SJCRH30 (cell line): ENCODE results near the gene AGPAT3. TPM values are rescaled to one million over a fixed set of nuclear protein-coding genes. Genes with fewer than 3 reads are reported as not detected.

Experiments used
- DNase-seq, 2 experiments: peaks; one replicate each; pipeline ENCODE4 v3.0.0-alpha.2; 2015 to 2020
- H3K27ac ChIP-seq: fragments of 250-450 bp; sonication (Bioruptor Pico); 2 replicates; pipeline ENCODE4 v1.5.1; 2020; ENCODE audit warnings: mild to moderate bottlenecking, moderate library complexity
- H3K27me3 ChIP-seq: fragments of 250-450 bp; sonication (Bioruptor Pico); 2 replicates; pipeline ENCODE4 v1.5.1; 2020; ENCODE audit warnings: mild to moderate bottlenecking, moderate library complexity
- H3K36me3 ChIP-seq: fragments of 250-450 bp; sonication (Bioruptor Pico); 2 replicates; pipeline ENCODE4 v1.5.1; 2020; ENCODE audit warnings: mild to moderate bottlenecking, moderate library complexity
- H3K4me1 ChIP-seq: fragments of 250-450 bp; sonication (Bioruptor Pico); 2 replicates; pipeline ENCODE4 v1.5.1; 2020; ENCODE audit warnings: mild to moderate bottlenecking, moderate library complexity
- H3K4me3 ChIP-seq: fragments of 250-450 bp; sonication (Bioruptor Pico); 2 replicates; pipeline ENCODE4 v1.5.1; 2020; ENCODE audit warnings: mild to moderate bottlenecking, moderate library complexity
- H3K9me3 ChIP-seq: fragments of 250-450 bp; sonication (Bioruptor Pico); replicated peaks from 2 replicates; pipeline ENCODE4 v1.5.1; 2020; ENCODE audit warnings: mild to moderate bottlenecking, moderate library complexity
- total RNA-seq: library from RNA; depleted of rRNA; stranded (reverse); fragments of >200 nt; shearing (Covaris generic); gene quantifications from 2 replicates; pipeline ENCODE4 v1.2.3, GENCODE V29; 2014

AGPAT3 gene
- total RNA-seq, 1 experiment from 2014 or later, result 18.3 TPM

DNA sequence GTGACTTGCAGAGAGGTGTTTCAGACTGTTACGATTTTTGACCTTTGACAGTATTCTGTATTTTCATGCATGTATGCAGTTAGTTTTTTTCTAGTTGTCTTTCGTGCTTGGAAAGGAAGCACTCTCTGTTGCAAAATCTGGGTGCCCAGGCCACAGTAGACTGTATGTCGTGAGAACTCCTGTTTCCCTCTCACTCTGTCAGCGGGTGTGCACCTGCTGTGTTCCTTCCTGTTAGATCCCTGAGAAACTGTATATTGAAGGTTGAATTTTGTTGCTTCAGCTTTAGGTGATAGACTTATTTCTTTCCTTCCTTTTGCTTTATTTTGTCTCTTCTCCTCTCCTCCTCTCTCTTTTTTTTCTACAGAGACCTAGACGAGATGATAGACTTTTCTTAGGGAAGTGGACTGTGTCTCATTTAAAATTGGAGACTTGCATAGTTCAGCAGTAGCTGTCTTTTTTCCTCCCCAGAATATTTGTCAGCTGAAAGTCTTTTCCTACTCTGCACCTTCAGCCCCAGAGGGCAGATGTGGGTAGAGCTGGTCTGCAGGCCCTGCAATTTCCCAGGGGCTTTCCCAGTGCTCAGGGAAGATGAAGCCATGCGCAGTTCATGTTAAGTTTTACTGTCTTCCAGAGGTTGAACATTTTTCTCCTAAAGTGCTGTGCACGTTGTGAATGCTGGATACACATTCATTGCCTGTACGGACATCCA lies 148.5 kb downstream of the AGPAT3 start:
- DNase-seq, result peak in 1 of 2 experiments; percentile 41
- Histone ChIP-seq H3K4me3 (peak overlapping the region; percentile 89), H3K27ac (no peak overlapping the region), H3K9me3 (no peaks in the 10 kb centered on the region), H3K27me3 (no peaks in the 10 kb centered on the region), H3K4me1 (peaks cover 24% of the 10 kb centered on the region), H3K36me3 (peaks cover 2% of the 10 kb centered on the region; the same call in 1 of the 2 replicates)

DNA sequence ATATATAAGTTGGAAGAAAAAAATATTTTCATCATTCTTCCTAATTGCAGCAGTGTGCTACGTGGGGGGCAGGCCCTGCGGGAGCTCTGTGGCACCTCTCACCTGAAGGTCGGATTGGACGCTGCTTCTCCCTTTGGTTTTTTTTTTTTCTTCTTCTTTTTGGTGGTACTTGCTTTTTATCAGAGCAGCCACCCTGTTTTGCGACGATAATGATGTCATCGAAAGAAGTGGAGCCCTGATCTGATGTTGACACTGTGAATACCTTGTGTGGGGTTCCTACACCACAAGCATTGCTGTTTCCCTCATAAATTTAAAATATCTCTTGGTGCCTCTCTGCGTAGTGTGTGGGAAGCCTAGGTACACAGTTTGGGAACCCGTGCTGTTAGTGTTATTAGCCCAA lies 152.6 kb downstream of the AGPAT3 start:
- Histone ChIP-seq H3K4me1 (peaks cover 16% of the 10 kb centered on the region), H3K36me3 (peaks cover 2% of the 10 kb centered on the region; the same call in 1 of the 2 replicates), H3K27ac (no peak overlapping the region), H3K27me3 (no peaks in the 10 kb centered on the region), H3K4me3 (no peak overlapping the region), H3K9me3 (no peaks in the 10 kb centered on the region)
- DNase-seq, result no peak

DNA sequence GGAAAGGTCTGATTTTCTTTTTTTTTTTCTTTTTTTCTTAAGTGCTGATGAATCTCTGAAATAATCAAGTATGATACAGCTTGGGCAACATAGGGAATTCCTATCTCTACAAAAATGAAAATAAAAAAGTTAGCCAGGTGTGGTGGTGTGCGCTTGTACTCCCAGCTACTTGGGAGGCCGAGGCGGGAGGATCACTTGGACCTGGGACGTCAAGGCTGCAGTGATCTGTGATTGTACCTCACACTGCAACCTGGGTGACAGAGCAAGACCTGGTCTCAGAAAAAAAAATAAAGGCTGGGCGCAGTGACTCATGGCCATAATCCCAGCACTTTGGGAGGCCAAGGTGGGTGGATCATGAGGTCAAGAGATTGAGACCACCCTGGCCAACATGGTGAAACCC lies 153.1 kb downstream of the AGPAT3 start:
- Histone ChIP-seq H3K36me3 (peaks cover 2% of the 10 kb centered on the region; the same call in 1 of the 2 replicates), H3K27me3 (no peaks in the 10 kb centered on the region), H3K9me3 (no peaks in the 10 kb centered on the region), H3K27ac (no peak overlapping the region), H3K4me3 (no peak overlapping the region), H3K4me1 (peaks cover 15% of the 10 kb centered on the region)
- no peak for DNase-seq

DNA sequence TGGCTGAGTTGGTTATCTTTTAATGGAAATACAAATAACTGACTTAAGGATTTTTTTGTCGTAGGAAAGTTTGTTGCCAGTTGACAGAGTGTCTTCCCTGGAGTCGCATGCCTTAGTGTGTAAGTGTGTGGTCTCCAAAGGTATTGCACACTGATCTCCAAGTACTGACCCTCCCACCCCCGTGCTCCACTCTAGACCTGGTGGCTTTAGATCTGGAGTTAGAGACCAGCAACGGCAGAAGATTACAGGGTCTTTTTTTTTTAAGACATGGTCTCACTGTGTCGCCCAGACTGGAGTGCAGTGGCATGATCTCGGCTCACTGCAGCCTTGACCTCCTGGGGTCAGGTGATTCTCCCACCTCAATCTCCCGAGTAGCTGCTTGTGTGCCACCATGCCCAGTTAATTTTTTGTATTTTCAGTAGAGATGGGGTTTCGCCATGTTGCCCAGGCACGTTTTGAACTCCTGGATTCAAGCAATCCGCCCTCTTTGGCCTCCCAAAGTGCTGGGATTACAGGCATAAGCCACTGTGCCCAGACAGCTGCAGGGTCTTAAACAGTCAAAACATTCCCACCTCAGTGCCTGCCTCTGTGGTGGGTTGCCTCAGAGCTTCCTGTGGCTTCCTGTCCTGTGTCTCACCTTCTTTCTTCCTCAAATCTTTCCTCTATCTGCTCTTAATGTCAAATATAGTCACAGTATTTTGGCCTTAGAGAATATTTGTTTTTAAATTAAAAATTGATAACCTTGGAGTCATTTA lies 154.0 kb downstream of the AGPAT3 start:
- peaks cover 10% of the 10 kb centered on the region for H3K4me1 ChIP-seq
- H3K27me3 ChIP-seq, result no peaks in the 10 kb centered on the region
- no peak overlapping the region for H3K4me3 ChIP-seq
- H3K27ac ChIP-seq, result no peak overlapping the region
- no peaks in the 10 kb centered on the region for H3K9me3 ChIP-seq
- peak in 1 of 2 experiments; percentile 54 for DNase-seq
- peaks cover 2% of the 10 kb centered on the region; the same call in 1 of the 2 replicates for H3K36me3 ChIP-seq

DNA sequence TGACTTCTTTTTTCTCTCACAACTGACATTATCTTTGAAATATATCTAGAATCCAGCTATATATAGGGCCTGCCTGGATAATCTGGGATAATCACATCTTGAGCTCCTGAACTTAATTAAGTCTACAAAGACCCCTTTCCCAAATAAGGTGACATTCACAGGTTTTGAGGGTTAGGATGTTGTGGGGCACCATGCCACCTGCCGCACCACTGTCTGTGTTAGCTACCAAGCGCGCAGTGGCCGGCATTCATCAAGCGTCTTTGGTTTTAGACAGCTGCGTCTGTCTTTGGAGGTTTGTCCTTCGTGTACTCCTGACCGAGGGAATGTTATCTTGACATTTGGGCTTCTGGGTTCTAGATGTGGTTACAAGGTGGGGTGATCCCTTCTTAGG lies 154.5 kb downstream of the AGPAT3 start:
- Histone ChIP-seq H3K27ac (no peak overlapping the region), H3K9me3 (no peaks in the 10 kb centered on the region), H3K4me3 (no peak overlapping the region), H3K27me3 (no peaks in the 10 kb centered on the region), H3K36me3 (peaks cover 2% of the 10 kb centered on the region; the same call in 1 of the 2 replicates), H3K4me1 (peaks cover 10% of the 10 kb centered on the region)
- no peak for DNase-seq

DNA sequence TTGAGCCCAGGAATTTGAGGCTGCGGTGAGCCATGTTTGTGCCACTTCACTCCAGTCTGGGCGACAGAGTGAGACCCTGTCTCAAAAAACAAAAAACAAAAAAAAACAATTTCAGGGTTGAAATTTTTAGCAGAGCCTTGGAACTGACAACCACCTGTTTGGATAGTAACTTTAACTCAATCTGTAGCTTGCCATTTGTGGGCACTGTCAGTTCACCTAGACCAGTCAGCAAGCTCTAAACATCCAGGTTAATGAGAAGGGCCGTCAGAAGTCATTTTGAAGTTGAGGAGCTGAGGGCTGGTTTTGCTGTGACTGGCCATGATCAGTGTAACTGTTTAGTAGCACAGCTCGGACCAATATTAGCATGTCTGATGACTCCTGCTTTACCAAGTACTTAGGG lies 155.5 kb downstream of the AGPAT3 start:
- H3K4me3 ChIP-seq, result no peak overlapping the region
- H3K9me3 ChIP-seq, result no peaks in the 10 kb centered on the region
- no peak for DNase-seq
- no peaks in the 10 kb centered on the region for H3K36me3 ChIP-seq
- H3K27ac ChIP-seq, result no peak overlapping the region
- H3K4me1 ChIP-seq, result peaks cover 10% of the 10 kb centered on the region
- no peaks in the 10 kb centered on the region for H3K27me3 ChIP-seq

DNA sequence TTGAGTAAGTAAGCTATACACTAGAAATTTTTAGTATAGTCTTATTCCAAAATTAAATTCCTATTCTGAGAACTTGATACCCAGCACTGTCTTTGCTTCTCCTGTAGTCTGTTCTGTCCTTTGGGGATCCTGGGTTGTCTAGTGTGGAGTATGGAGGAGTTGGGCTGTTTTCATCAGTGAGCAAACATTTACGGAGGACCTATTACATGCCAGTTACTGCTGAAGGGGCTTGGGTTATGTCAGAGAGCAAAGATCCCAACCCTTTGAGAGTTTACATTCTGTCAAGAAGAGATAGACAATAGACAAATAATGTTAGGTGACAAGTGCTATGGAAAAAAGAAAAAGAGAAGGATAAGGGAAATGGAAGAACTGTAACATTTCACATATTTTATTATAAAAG lies 156.0 kb downstream of the AGPAT3 start:
- Histone ChIP-seq H3K4me1 (peaks cover 10% of the 10 kb centered on the region), H3K36me3 (no peaks in the 10 kb centered on the region), H3K27ac (no peak overlapping the region), H3K9me3 (no peaks in the 10 kb centered on the region), H3K4me3 (no peak overlapping the region), H3K27me3 (no peaks in the 10 kb centered on the region)
- DNase-seq, result no peak

DNA sequence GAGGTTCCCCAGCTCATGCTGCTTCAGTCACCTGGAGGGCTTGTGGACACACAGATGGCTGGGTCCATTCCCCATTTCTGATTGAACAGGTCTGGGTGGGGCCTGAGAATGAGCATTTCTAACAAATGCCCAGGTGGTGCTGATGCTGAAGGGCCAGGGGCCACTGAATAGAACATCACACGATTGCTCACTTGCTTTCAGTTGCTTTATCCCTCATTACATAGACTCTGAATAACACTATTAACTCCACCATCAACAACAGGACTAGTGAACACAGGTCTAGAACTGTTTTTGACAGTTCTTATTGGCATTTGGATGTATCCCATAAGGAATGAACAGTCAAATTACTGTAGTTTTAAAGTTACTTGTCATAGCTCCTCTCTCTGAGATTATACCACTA lies 159.2 kb downstream of the AGPAT3 start:
- Histone ChIP-seq H3K27me3 (no peaks in the 10 kb centered on the region), H3K9me3 (no peaks in the 10 kb centered on the region), H3K4me1 (peaks cover 5% of the 10 kb centered on the region), H3K36me3 (no peaks in the 10 kb centered on the region), H3K27ac (no peak overlapping the region), H3K4me3 (no peak overlapping the region)
- no peak for DNase-seq

DNA sequence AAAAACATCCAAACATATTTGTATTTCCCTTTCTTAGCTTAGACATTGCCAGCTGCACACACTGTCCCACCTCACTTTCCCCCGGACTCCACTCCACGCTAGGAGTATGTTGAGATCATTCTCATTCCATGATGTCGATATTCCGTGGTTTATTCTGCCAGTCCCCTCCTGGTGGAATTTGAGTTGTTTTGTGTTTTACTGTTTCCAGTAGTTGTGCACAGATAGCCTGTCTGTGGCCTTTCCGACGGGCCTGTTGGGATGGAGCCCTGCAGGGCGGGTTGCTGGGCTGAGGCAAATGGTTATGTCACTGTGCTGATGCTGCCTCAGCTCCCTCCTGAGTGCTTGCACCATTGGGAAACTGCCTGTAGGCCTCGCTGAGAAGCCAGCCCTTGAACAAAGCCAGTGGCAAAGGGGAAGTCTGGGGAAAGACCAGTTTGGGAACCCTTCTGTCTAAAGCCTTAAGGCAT lies 159.9 kb downstream of the AGPAT3 start:
- no peak for DNase-seq
- Histone ChIP-seq H3K36me3 (no peaks in the 10 kb centered on the region), H3K4me3 (no peak overlapping the region), H3K9me3 (no peaks in the 10 kb centered on the region), H3K27me3 (no peaks in the 10 kb centered on the region), H3K4me1 (no peaks in the 10 kb centered on the region; the same call in 1 of the 2 replicates), H3K27ac (no peak overlapping the region)

DNA sequence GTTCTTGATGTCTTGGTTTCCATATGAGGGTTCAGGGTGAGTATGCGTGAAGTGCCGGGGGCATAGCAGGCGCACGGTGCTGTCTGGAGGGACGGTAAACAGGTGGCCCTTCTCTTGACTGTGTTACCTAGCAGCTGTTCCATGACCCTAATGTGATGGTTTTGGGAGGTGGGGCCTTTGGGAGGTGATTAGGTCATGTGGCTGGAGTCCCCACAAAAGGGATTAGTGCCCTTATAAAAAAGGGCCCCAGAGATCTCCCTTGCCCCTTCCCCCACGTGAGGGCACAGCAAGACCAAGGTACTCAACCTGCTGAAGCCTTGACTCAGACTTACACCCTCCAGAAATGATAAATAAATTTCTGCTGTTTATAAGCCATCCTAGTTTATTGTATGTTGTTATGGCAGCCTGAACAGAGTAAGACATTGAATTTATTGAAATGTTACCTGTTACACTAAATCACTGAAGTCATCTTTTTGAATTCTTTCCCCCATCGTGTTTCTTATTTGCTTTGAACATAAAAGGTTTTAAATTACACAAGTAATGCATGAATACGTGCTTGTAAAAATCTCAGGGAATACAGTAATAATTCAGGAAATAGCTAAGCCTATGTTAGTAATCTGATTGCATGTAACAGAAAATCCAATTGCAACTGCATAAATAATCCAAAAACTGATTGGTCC lies 162.7 kb downstream of the AGPAT3 start:
- no peaks in the 10 kb centered on the region for H3K9me3 ChIP-seq
- H3K4me3 ChIP-seq, result no peak overlapping the region
- H3K27me3 ChIP-seq, result no peaks in the 10 kb centered on the region
- no peaks in the 10 kb centered on the region for H3K4me1 ChIP-seq
- H3K36me3 ChIP-seq, result peaks cover 3% of the 10 kb centered on the region; the same call in 1 of the 2 replicates
- DNase-seq, result no peak
- no peak overlapping the region for H3K27ac ChIP-seq

DNA sequence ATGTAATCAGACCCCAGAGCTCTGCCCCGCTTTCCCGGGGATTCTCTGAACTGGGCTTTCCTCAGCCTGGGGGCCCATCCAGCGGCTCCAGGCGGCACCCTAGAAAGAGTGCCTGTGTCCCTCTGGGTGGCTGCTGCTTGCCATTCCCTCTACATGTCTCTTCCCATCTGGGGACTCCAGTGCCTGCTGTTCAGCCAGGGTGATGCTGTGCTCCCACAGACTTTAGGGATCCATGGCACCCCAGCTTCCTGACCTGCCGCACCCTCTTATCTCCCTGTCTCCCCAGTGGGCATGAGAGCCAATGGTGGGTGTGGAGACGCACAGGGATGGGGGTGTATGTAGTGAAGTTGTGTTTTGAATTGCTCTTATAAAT lies 163.2 kb downstream of the AGPAT3 start:
- Histone ChIP-seq H3K9me3 (no peaks in the 10 kb centered on the region), H3K36me3 (peaks cover 8% of the 10 kb centered on the region; the same call in 1 of the 2 replicates), H3K27ac (no peak overlapping the region), H3K4me1 (no peaks in the 10 kb centered on the region), H3K27me3 (no peaks in the 10 kb centered on the region), H3K4me3 (no peak overlapping the region)
- DNase-seq, result no peak

DNA sequence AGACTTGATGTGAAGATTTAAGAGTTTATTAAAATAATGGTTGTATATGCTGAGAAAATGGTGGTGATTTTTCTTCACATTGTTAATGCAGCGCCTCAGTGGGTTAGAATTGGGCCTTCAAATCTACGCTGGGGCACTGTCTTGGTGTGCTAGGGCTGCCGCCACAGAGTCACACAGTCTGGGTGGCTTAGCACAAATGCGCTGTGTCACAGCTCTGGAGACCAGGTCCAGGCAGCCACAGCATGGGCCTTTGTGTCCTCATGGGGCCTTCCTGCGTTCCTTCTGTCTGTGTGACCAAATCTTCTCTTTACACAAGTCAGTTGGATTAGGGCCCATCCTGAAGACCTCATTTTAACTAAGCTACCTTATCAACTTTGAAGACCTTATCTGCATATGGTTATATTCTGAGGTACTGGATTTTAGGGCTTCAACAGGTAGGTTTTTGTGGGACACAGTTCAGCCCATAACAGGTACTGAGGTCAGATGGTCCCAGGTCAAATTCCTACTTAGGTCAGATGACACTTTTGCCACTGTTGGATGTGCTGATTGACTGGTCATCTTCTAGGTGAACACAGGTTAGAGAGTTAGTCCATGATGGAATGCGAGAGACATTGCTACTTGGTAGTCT lies 164.6 kb downstream of the AGPAT3 start:
- H3K9me3 ChIP-seq, result no peaks in the 10 kb centered on the region
- H3K4me1 ChIP-seq, result no peaks in the 10 kb centered on the region
- H3K4me3 ChIP-seq, result no peak overlapping the region
- no peaks in the 10 kb centered on the region for H3K27me3 ChIP-seq
- no peak overlapping the region for H3K27ac ChIP-seq
- DNase-seq, result no peak
- peaks cover 17% of the 10 kb centered on the region; the same call in 1 of the 2 replicates for H3K36me3 ChIP-seq

DNA sequence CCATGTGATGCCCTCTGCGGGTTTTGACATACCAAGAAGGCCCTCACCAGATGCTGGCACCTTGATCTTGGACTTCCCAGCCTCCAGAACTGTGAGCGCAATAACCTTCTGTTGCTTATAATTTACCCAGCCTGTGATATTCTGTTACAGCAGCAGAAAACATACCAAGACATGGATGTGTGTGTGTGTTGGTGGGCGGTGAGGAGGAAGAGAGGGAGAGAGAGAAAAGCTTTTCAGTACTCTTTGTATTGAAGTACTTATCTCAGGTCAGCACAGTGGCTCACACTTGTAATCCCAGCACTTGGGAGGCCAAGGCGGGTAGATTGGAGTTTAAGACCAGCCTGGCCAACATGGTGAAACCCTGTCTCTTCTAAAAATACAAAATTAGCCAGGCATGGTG lies 170.2 kb downstream of the AGPAT3 start:
- Histone ChIP-seq H3K27ac (no peak overlapping the region), H3K9me3 (no peaks in the 10 kb centered on the region), H3K36me3 (peaks cover 32% of the 10 kb centered on the region; the same call in 1 of the 2 replicates), H3K27me3 (no peaks in the 10 kb centered on the region), H3K4me1 (no peaks in the 10 kb centered on the region), H3K4me3 (no peak overlapping the region)
- no peak for DNase-seq
